HFFc6 (cell line): ENCODE measurements around the gene SCGN. TPM values are rescaled to one million over a fixed set of nuclear protein-coding genes. Genes with fewer than 3 reads are reported as not detected.

ENCODE experiments used
- DNase-seq: peaks from one replicate; pipeline ENCODE4 v3.0.0-alpha.2; 2018
- H3K27ac Mint-ChIP-seq: 2 replicates; pipeline ENCODE4 v1.8.0; 2020; ENCODE audit warnings: mild to moderate bottlenecking, mixed read lengths
- H3K27me3 Mint-ChIP-seq: 2 replicates; pipeline ENCODE4 v1.8.0; 2021; ENCODE audit warnings: mild to moderate bottlenecking, moderate library complexity, mixed read lengths; ENCODE audit not compliant: insufficient read depth
- H3K36me3 Mint-ChIP-seq: 2 replicates; pipeline ENCODE4 v1.8.0; 2021; ENCODE audit warnings: low read depth, mixed read lengths
- H3K4me1 Mint-ChIP-seq: 2 replicates; pipeline ENCODE4 v1.8.0; 2020; ENCODE audit warnings: low read depth, mixed read lengths
- H3K4me3 Mint-ChIP-seq: 2 replicates; pipeline ENCODE4 v1.8.0; 2020; ENCODE audit warnings: mild to moderate bottlenecking, moderate library complexity, mixed read lengths
- H3K9me3 Mint-ChIP-seq: 2 replicates; pipeline ENCODE4 v1.8.0; 2020; ENCODE audit warnings: mild to moderate bottlenecking, mixed read lengths
- CTCF ChIP-seq: fragments of 200-600 bp; sonication (generic); IDR thresholded peaks from 2 replicates; pipeline ENCODE4 v1.5.0; 2021; ENCODE audit warnings: antibody characterized with exemption, mild to moderate bottlenecking
- total RNA-seq, 6 experiments: library from RNA; stranded (reverse); fragmentation: NEBNext Ultra II Directional; extraction: Animal tissue kit (Norgen Biotek cat#: 25700); gene quantifications; 2 replicates in 1 of 6; 3 replicates in 5 of 6; pipeline ENCODE4 v1.2.3, GENCODE V29; 2021

SCGN gene
- total RNA-seq, 6 experiments from 2014 or later, result not detected

DNA sequence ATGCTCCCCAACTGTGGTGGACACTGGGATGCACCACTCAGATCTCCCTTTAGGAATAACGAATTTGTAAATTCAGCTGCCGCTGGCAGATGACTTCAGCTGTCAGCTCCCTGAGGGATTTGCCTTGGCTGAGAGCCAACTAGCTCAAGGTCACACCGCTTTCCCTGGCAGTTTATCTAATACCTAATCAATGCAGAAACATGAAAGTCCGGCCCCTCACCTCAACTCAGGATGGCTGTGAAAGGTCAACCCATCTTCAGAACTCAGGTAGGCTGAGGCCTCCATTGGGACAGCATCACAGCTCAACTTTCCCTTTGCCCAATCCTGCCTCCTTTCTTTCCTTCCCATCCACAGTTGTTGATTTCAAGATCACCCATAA, 22.8 kb upstream of the SCGN start:
- no peak for DNase-seq
- TF ChIP-seq CTCF, result no peak
- no peaks in the 10 kb centered on the region for H3K9me3 Mint-ChIP-seq
- no peak overlapping the region for H3K4me3 Mint-ChIP-seq
- no peaks in the 10 kb centered on the region for H3K36me3 Mint-ChIP-seq
- peaks cover 7% of the 10 kb centered on the region for H3K27me3 Mint-ChIP-seq
- H3K4me1 Mint-ChIP-seq, result no peaks in the 10 kb centered on the region
- H3K27ac Mint-ChIP-seq, result no peak overlapping the region

GRCh38 chr6:25630508-25631278, 21.3 kb upstream of the SCGN start:
- Mint-ChIP-seq H3K9me3 (no peaks in the 10 kb centered on the region), H3K36me3 (no peaks in the 10 kb centered on the region), H3K27me3 (peaks cover 9% of the 10 kb centered on the region), H3K4me3 (no peak overlapping the region), H3K4me1 (no peaks in the 10 kb centered on the region), H3K27ac (no peak overlapping the region)
- no peak for TF ChIP-seq CTCF
- DNase-seq, result no peak

- Mint-ChIP-seq H3K36me3 (no peaks in the 10 kb centered on the region), H3K27ac (no peak overlapping the region), H3K4me1 (no peaks in the 10 kb centered on the region), H3K4me3 (no peak overlapping the region), H3K27me3 (peaks cover 11% of the 10 kb centered on the region), H3K9me3 (no peaks in the 10 kb centered on the region)
- no peak for DNase-seq
- no peak for TF ChIP-seq CTCF
Measured at GRCh38 chr6:25635886-25636317, 16.1 kb upstream of the SCGN start.

DNA sequence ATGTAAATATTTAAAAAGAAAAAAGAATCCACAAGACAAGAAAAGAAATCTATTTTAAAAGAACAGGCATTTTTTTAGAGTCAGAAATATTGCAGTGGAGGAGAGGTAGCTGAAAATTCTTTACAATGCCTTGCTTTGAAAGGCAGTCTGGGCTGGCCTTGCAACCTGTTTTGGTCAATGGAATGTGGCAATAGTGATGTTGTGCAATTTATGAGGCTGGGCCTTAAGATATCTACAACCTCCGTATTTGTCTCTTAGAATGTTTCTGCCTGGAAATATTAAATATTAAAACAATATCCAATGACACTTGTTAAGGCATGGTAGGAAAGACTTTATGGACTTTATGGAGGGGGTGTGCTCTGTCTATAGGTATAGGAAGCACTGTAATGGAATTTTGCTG, 14.8 kb upstream of the SCGN start:
- no peak overlapping the region for H3K27ac Mint-ChIP-seq
- no peak overlapping the region for H3K4me3 Mint-ChIP-seq
- no peaks in the 10 kb centered on the region for H3K4me1 Mint-ChIP-seq
- no peak for TF ChIP-seq CTCF
- no peak for DNase-seq
- no peaks in the 10 kb centered on the region for H3K36me3 Mint-ChIP-seq
- H3K9me3 Mint-ChIP-seq, result no peaks in the 10 kb centered on the region
- H3K27me3 Mint-ChIP-seq, result peaks cover 11% of the 10 kb centered on the region

DNA sequence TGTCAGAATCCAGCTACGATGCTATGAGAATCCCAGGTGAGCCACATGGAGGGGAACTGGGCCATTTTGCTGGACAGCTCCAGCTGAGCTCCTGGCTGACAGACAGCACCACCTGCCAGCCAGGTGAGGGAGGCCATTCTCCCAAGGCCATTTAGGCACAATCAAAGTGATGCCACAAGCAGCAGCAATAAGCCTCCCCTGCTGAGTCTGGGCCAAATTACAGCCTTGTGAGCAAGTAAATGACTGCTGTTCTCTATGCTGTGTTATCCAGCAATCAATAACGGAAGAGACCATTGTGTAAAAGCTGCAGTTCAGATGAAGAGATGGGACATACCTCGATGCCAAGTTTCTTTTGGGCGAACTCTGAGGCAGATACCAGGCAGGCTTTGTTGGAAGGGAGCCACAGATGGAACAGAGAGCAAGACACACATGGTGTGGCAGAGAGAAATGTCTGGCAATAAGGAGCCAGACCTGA, 14.0 kb upstream of the SCGN start:
- Mint-ChIP-seq H3K4me1 (no peaks in the 10 kb centered on the region), H3K27me3 (peaks cover 11% of the 10 kb centered on the region), H3K4me3 (no peak overlapping the region), H3K27ac (no peak overlapping the region), H3K9me3 (no peaks in the 10 kb centered on the region), H3K36me3 (no peaks in the 10 kb centered on the region)
- no peak for DNase-seq
- no peak for TF ChIP-seq CTCF
